K562 (cell line): ENCODE measurements around the gene PRDM12. TPM values are rescaled to one million over a fixed set of nuclear protein-coding genes. Genes with fewer than 3 reads are reported as not detected.

Source experiments
- ARID4B ChIP-seq: sonication (generic); formaldehyde crosslinking; IDR thresholded peaks from 2 replicates; pipeline ENCODE4 v1.8.0; 2022; ENCODE audit warnings: mild to moderate bottlenecking, missing genetic modification reagents
- CBFA2T2 ChIP-seq: fragments of 450-650 bp; conservative IDR thresholded peaks from 2 replicates; pipeline ENCODE4 v1.6.1; 2017; ENCODE audit warnings: mild to moderate bottlenecking
- FOXM1 ChIP-seq, 2 experiments: fragments of 450-650 bp in 1 of 2; sonication (generic) in 1 of 2; formaldehyde crosslinking in 1 of 2; IDR thresholded peaks; 2 replicates each; pipeline versions ENCODE4 v1.6.1 to v1.9.0; 2017 to 2022; ENCODE audit warnings: low read depth in 2 of 2, mild to moderate bottlenecking in 2 of 2, missing genetic modification reagents in 1 of 2, moderate library complexity in 1 of 2
- GTF2E2 ChIP-seq: fragments of 200-800 bp; sonication (Bioruptor generic); IDR thresholded peaks from 2 replicates; pipeline ENCODE4 v1.6.1; 2016; ENCODE audit warnings: missing genetic modification characterization, missing compliant biosample characterization
- GTF3C2 ChIP-seq: IDR thresholded peaks from 3 replicates; pipeline ENCODE4 v1.6.1; 2011; ENCODE audit warnings: borderline replicate concordance, mild to moderate bottlenecking, moderate library complexity; ENCODE audit not compliant: insufficient read length; ENCODE audit errors: extremely low read depth
- HINFP ChIP-seq: fragments of 450-650 bp; conservative IDR thresholded peaks from 2 replicates; pipeline ENCODE4 v1.6.1; 2016; ENCODE audit warnings: missing genetic modification characterization, low read depth, mild to moderate bottlenecking, control low read depth, missing compliant biosample characterization
- MTF1 ChIP-seq: fragments of 250-450 bp; sonication (Bioruptor Pico); IDR thresholded peaks from 2 replicates; pipeline ENCODE4 v1.9.0; 2021; ENCODE audit warnings: moderate library complexity, mild to moderate bottlenecking, inconsistent platforms, borderline replicate concordance
- PCBP2 ChIP-seq: fragments of 200-400 bp; formaldehyde crosslinking; IDR thresholded peaks from 2 replicates; pipeline ENCODE4 v1.6.1; 2018; ENCODE audit warnings: low read length, low read depth, mild to moderate bottlenecking, moderate library complexity; ENCODE audit not compliant: poor library complexity, severe bottlenecking
- POLR2AphosphoS5 ChIP-seq: IDR thresholded peaks from 2 replicates; pipeline ENCODE4 v1.6.1; 2011; ENCODE audit warnings: mild to moderate bottlenecking, low read depth, low read length, moderate library complexity; ENCODE audit not compliant: control insufficient read depth, insufficient read depth
- SIX5 ChIP-seq, 2 experiments: IDR thresholded peaks; 2 replicates each; pipeline ENCODE4 v1.6.1; 2011; ENCODE audit warnings: low read length in 2 of 2, borderline replicate concordance in 1 of 2, low read depth in 1 of 2, mild to moderate bottlenecking in 1 of 2, moderate library complexity in 1 of 2; ENCODE audit not compliant: insufficient read depth in 1 of 2
- XRCC3 ChIP-seq: fragments of 450-650 bp; IDR thresholded peaks from 2 replicates; pipeline ENCODE4 v1.6.1; 2017; ENCODE audit warnings: mild to moderate bottlenecking, moderate library complexity
- ZNF212 ChIP-seq: fragments of 450-650 bp; formaldehyde crosslinking; IDR thresholded peaks from 2 replicates; pipeline ENCODE4 v1.4.0; 2020; ENCODE audit warnings: mild to moderate bottlenecking
- polyA plus RNA-seq, 8 experiments: library from polyadenylated mRNA; depleted of rRNA in 4 of 8; stranded (reverse) in 5 of 8; unstranded in 3 of 8; fragments of >200 nt; fragmentation: Nextera tagmentation in 2 of 8; fragmentation: Illumina TruSeq in 1 of 8; extraction: Ambion mirVana in 2 of 8; extraction: Trizol in 1 of 8; gene quantifications; 2 replicates each; pipeline versions ENCODE4 v1.2.1 to v1.2.3, GENCODE V29; 2011 to 2014; ENCODE audit warnings: inconsistent platforms in 1 of 8, missing spikeins in 1 of 8
- total RNA-seq, 7 experiments: library from RNA; depleted of rRNA in 6 of 7; stranded (reverse); fragments of >200 nt in 6 of 7; fragmentation: Illumina TruSeq in 2 of 7; extraction: Trizol in 2 of 7; gene quantifications; 2 replicates each; pipeline versions ENCODE4 v1.2.1 to v1.2.3, GENCODE V29; 2011 to 2021; ENCODE audit warnings: low replicate concordance in 1 of 7
- TF ChIP-seq, protein P1 (sequence below): fragments of 200-800 bp; sonication (Bioruptor generic); IDR thresholded peaks from 2 replicates; pipeline ENCODE4 v1.6.1; 2017; ENCODE audit warnings: missing genetic modification characterization, missing compliant biosample characterization

Gene PRDM12
- total and polyA plus RNA-seq, 9 of the 15 experiments (the other 6 are each of a cell fraction or from before 2014, with no cell fraction given), result 0.04 to 0.22 (median 0.07) TPM; not detected in 3

GRCh38 chr9:130693426-130694191, 29.2 kb downstream of the PRDM12 start, which contains the start of gene EXOSC2 (continued):
- TF ChIP-seq FOXM1 (IDR thresholded peaks at IDR 0.05; ENCODE audit: low read depth) (peak; percentile 59; the same call in 1 of the 2 replicates), FOXM1 (CRISPR knock-in tag; IDR thresholded peaks at IDR 0.05; ENCODE audit: low read depth) (no peak), CBFA2T2 (no peak), ZNF212 (CRISPR knock-in tag) (no peak), SIX5 (IDR thresholded peaks at IDR 0.05; ENCODE audit: borderline replicate concordance in 1 of 2, insufficient read depth in 1 of 2, low read depth in 1 of 2, low read length in 2 of 2) (peak; percentile 53 to 63; a peak in 3 of 4 replicates), XRCC3 (no peak), ARID4B (CRISPR knock-in tag) (peak; percentile 75; the same call in 1 of the 2 replicates), GTF3C2 (no peak), HINFP (tag) (no peak), PCBP2 (no peak), MTF1 (CRISPR knock-in tag) (no peak), POLR2AphosphoS5 (peak; percentile 97), GTF2E2 (no peak)
- TF ChIP-seq, protein P1, sequence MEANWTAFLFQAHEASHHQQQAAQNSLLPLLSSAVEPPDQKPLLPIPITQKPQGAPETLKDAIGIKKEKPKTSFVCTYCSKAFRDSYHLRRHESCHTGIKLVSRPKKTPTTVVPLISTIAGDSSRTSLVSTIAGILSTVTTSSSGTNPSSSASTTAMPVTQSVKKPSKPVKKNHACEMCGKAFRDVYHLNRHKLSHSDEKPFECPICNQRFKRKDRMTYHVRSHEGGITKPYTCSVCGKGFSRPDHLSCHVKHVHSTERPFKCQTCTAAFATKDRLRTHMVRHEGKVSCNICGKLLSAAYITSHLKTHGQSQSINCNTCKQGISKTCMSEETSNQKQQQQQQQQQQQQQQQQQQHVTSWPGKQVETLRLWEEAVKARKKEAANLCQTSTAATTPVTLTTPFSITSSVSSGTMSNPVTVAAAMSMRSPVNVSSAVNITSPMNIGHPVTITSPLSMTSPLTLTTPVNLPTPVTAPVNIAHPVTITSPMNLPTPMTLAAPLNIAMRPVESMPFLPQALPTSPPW (CRISPR knock-in tag), result no peak; the same call in 1 of the 2 replicates
